Mesenchymal stem cell (in vitro differentiated cells and primary cell): ENCODE measurements around the gene RIMBP2.

Source experiments
- DNase-seq: peaks from one replicate; pipeline ENCODE4 v3.0.0-alpha.2; 2013
- H2AFZ ChIP-seq: one replicate; pipeline ENCODE4 v1.6.1; 2013; ENCODE audit warnings: low read depth, mild to moderate bottlenecking, control low read depth, inconsistent platforms, low read length, moderate library complexity
- H2AK5ac ChIP-seq: 2 replicates; pipeline ENCODE4 v1.6.1; 2013; ENCODE audit warnings: low read length, moderate library complexity, mild to moderate bottlenecking, inconsistent platforms; ENCODE audit not compliant: severe bottlenecking
- H2BK120ac ChIP-seq: one replicate; pipeline ENCODE4 v1.6.1; 2013; ENCODE audit warnings: low read depth, mild to moderate bottlenecking, inconsistent platforms, low read length, moderate library complexity
- H2BK12ac ChIP-seq, 2 experiments: one replicate each; pipeline ENCODE4 v1.6.1; 2013; ENCODE audit warnings: inconsistent platforms in 2 of 2, low read length in 2 of 2, mild to moderate bottlenecking in 2 of 2, moderate library complexity in 2 of 2, control low read depth in 1 of 2
- H2BK15ac ChIP-seq: one replicate; pipeline ENCODE4 v1.6.1; 2013; ENCODE audit warnings: mild to moderate bottlenecking, low read depth, inconsistent platforms; ENCODE audit not compliant: poor library complexity, severe bottlenecking
- H2BK5ac ChIP-seq: 2 replicates; pipeline ENCODE4 v1.6.1; 2013; ENCODE audit warnings: low read depth, mild to moderate bottlenecking, low read length, control low read depth, inconsistent platforms; ENCODE audit not compliant: poor library complexity, severe bottlenecking
- H3K14ac ChIP-seq, 2 experiments: one replicate each; pipeline ENCODE4 v1.6.1; 2013; ENCODE audit warnings: inconsistent platforms in 2 of 2, low read length in 2 of 2, control low read depth in 1 of 2, mild to moderate bottlenecking in 1 of 2, moderate library complexity in 1 of 2
- H3K18ac ChIP-seq, 2 experiments: one replicate each; pipeline ENCODE4 v1.6.1; 2013; ENCODE audit warnings: inconsistent platforms in 2 of 2, low read length in 2 of 2, control low read depth in 1 of 2, low read depth in 1 of 2, mild to moderate bottlenecking in 1 of 2
- H3K23ac ChIP-seq, 2 experiments: one replicate each; pipeline ENCODE4 v1.6.1; 2013; ENCODE audit warnings: inconsistent platforms in 2 of 2, low read length in 2 of 2, mild to moderate bottlenecking in 2 of 2, moderate library complexity in 2 of 2, control low read depth in 1 of 2
- H3K27ac ChIP-seq: 2 replicates; pipeline ENCODE4 v1.5.1; 2013; ENCODE audit warnings: mild to moderate bottlenecking, moderate library complexity, low read length, control low read depth, inconsistent platforms; ENCODE audit not compliant: poor library complexity, severe bottlenecking
- H3K27me3 ChIP-seq, 2 experiments: 2 replicates each; pipeline versions ENCODE4 v1.6.1 to v1.7.0; 2013; ENCODE audit warnings: low read length in 2 of 2, mild to moderate bottlenecking in 2 of 2, moderate library complexity in 2 of 2, control low read depth in 1 of 2, inconsistent platforms in 1 of 2; ENCODE audit not compliant: control insufficient read depth in 1 of 2, insufficient read depth in 1 of 2
- H3K36me3 ChIP-seq, 2 experiments: 2 replicates each; pipeline versions ENCODE4 v1.6.1 to v1.7.0; 2013; ENCODE audit warnings: low read length in 2 of 2, control low read depth in 1 of 2, inconsistent platforms in 1 of 2, low read depth in 1 of 2, mild to moderate bottlenecking in 1 of 2; ENCODE audit not compliant: insufficient read depth in 2 of 2, control insufficient read depth in 1 of 2
- H3K4ac ChIP-seq, 2 experiments: one replicate each; pipeline ENCODE4 v1.6.1; 2013; ENCODE audit warnings: inconsistent platforms in 2 of 2, low read length in 2 of 2, mild to moderate bottlenecking in 2 of 2, moderate library complexity in 2 of 2, control low read depth in 1 of 2, low read depth in 1 of 2
- H3K4me1 ChIP-seq: 2 replicates; pipeline ENCODE4 v1.6.1; 2013; ENCODE audit warnings: low read depth, low read length, control low read depth; ENCODE audit not compliant: control insufficient read depth, insufficient read depth
- H3K4me2 ChIP-seq: 2 replicates; pipeline ENCODE4 v1.6.1; 2013; ENCODE audit warnings: low read length, mild to moderate bottlenecking, inconsistent platforms; ENCODE audit not compliant: poor library complexity, severe bottlenecking
- H3K4me3 ChIP-seq, 2 experiments: 2 replicates each; pipeline versions ENCODE4 v1.5.1 to v1.7.0; 2013; ENCODE audit warnings: low read length in 2 of 2, mild to moderate bottlenecking in 2 of 2, control low read depth in 1 of 2, low read depth in 1 of 2; ENCODE audit not compliant: insufficient read depth in 1 of 2
- H3K79me1 ChIP-seq: replicated peaks from 2 replicates; pipeline ENCODE4 v1.6.1; 2013; ENCODE audit warnings: mild to moderate bottlenecking, control low read depth, low read length, inconsistent platforms; ENCODE audit not compliant: poor library complexity, severe bottlenecking
- H3K9ac ChIP-seq: 2 replicates; pipeline ENCODE4 v1.7.0; 2013; ENCODE audit warnings: mild to moderate bottlenecking, low read length, moderate library complexity
- H3K9me3 ChIP-seq: 2 replicates; pipeline ENCODE4 v1.7.0; 2013; ENCODE audit warnings: mild to moderate bottlenecking, low read length; ENCODE audit not compliant: control insufficient read depth
- H4K8ac ChIP-seq: one replicate; pipeline ENCODE4 v1.6.1; 2013; ENCODE audit warnings: inconsistent platforms, mild to moderate bottlenecking, low read length, moderate library complexity
- H4K91ac ChIP-seq: one replicate; pipeline ENCODE4 v1.6.1; 2013; ENCODE audit warnings: mild to moderate bottlenecking, low read length, inconsistent platforms
- WGBS: methylation state at CpG from one replicate; pipeline ENCODE4 v1.1.7; 2013; ENCODE audit warnings: mixed read lengths; 5-methylcytosine and 5-hydroxymethylcytosine counted together

Gene RIMBP2

GRCh38 chr12:130592641-130593040 lies 123.5 kb downstream of the RIMBP2 start:
- no peak overlapping the region for H2AFZ ChIP-seq
- H3K36me3 ChIP-seq = no peaks in the 10 kb centered on the region
- H3K4me2 ChIP-seq = no peak overlapping the region
- H3K9me3 ChIP-seq = peaks cover 25% of the 10 kb centered on the region
- H3K4ac ChIP-seq = no peak overlapping the region
- no peak overlapping the region for H3K4me3 ChIP-seq
- no peak overlapping the region for H4K91ac ChIP-seq
- H3K23ac ChIP-seq = no peak overlapping the region
- H3K18ac ChIP-seq = no peak overlapping the region
- no peak overlapping the region for H4K8ac ChIP-seq
- H3K27me3 ChIP-seq = no peaks in the 10 kb centered on the region
- WGBS = 90% methylated on average over 23 of the region's 23 CpGs
- H2AK5ac ChIP-seq = no peak overlapping the region
- H3K27ac ChIP-seq = no peak overlapping the region
- H2BK5ac ChIP-seq = no peak overlapping the region
- H3K14ac ChIP-seq = no peak overlapping the region
- no peak overlapping the region for H2BK15ac ChIP-seq
- H2BK12ac ChIP-seq = no peak overlapping the region
- H3K79me1 ChIP-seq = no peaks in the 10 kb centered on the region
- H3K4me1 ChIP-seq = no peaks in the 10 kb centered on the region
- H3K9ac ChIP-seq = no peak overlapping the region
- H2BK120ac ChIP-seq = no peak overlapping the region
- no peak for DNase-seq

DNA sequence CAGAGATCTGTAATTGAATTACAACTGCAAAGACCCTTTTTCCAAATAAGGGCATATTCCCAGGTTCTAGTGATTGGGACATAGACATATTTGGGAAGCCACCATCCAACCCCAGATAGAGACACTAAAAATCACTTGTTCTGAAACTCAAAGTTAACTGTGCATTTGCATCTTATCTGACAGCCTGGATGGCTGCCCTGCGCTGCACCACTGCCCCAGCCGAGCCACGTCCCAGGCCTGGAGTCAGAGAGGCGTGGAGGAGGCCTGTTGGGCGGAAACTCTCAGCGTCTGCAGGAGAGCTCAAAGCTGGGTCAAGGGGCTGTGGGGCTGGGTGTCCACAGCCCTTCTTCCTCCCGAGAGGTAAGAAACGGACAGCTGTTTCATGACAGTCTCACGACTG lies 124.4 kb downstream of the RIMBP2 start:
- H3K4me2 ChIP-seq = no peak overlapping the region
- H3K36me3 ChIP-seq = no peaks in the 10 kb centered on the region
- H3K9me3 ChIP-seq = peaks cover 22% of the 10 kb centered on the region
- H3K23ac ChIP-seq = no peak overlapping the region
- no peaks in the 10 kb centered on the region for H3K79me1 ChIP-seq
- no peak overlapping the region for H2BK5ac ChIP-seq
- H4K8ac ChIP-seq = no peak overlapping the region
- no peaks in the 10 kb centered on the region for H3K4me1 ChIP-seq
- no peak overlapping the region for H2AFZ ChIP-seq
- DNase-seq = no peak
- H3K27me3 ChIP-seq = no peaks in the 10 kb centered on the region
- H3K14ac ChIP-seq = no peak overlapping the region
- no peak overlapping the region for H3K4me3 ChIP-seq
- no peak overlapping the region for H3K4ac ChIP-seq
- 72% methylated on average over 7 of the region's 9 CpGs for WGBS
- H3K27ac ChIP-seq = no peak overlapping the region
- no peak overlapping the region for H2AK5ac ChIP-seq
- no peak overlapping the region for H2BK12ac ChIP-seq
- H3K18ac ChIP-seq = no peak overlapping the region
- H4K91ac ChIP-seq = no peak overlapping the region
- no peak overlapping the region for H3K9ac ChIP-seq
- no peak overlapping the region for H2BK15ac ChIP-seq
- H2BK120ac ChIP-seq = no peak overlapping the region

DNA sequence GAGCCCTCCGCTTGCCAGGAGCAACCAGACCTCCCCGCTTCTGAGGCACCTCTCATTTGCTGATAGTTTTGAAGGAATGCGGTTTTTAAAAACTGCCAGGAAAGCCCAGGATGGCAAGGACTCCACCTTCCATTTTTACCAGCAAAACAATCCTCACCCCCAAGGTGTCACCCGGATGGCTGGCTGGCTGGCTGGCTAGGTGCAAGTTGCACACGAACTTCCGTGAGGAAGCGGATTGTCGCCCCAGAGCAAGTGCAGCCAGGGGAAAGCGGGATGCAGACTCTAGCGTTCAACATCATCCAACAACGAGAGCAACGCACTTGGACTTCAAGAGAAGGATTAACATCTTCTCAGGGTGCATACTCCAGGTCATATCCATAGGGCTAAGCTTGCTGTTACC lies 125.4 kb downstream of the RIMBP2 start:
- Histone ChIP-seq H2AK5ac (no peak overlapping the region), H3K36me3 (no peaks in the 10 kb centered on the region), H2BK120ac (no peak overlapping the region), H3K79me1 (no peaks in the 10 kb centered on the region), H4K8ac (no peak overlapping the region), H2BK12ac (no peak overlapping the region), H4K91ac (no peak overlapping the region), H3K23ac (no peak overlapping the region), H3K18ac (no peak overlapping the region), H3K27ac (no peak overlapping the region), H3K4me3 (no peak overlapping the region), H2BK15ac (no peak overlapping the region), H3K9me3 (peaks cover 12% of the 10 kb centered on the region), H3K4me1 (no peaks in the 10 kb centered on the region), H3K27me3 (no peaks in the 10 kb centered on the region), H2BK5ac (no peak overlapping the region), H3K14ac (no peak overlapping the region), H3K9ac (no peak overlapping the region), H2AFZ (no peak overlapping the region), H3K4ac (no peak overlapping the region), H3K4me2 (no peak overlapping the region)
- WGBS = 81% methylated on average over 11 of the region's 12 CpGs
- DNase-seq = no peak

- Histone ChIP-seq H3K4me1 (no peaks in the 10 kb centered on the region), H3K4ac (no peak overlapping the region), H3K9me3 (peaks cover 16% of the 10 kb centered on the region), H4K91ac (no peak overlapping the region), H2BK5ac (no peak overlapping the region), H3K23ac (no peak overlapping the region), H4K8ac (no peak overlapping the region), H2AK5ac (no peak overlapping the region), H2BK120ac (no peak overlapping the region), H3K27ac (no peak overlapping the region), H3K27me3 (no peaks in the 10 kb centered on the region), H2BK12ac (no peak overlapping the region), H3K36me3 (no peaks in the 10 kb centered on the region), H2AFZ (no peak overlapping the region), H3K9ac (no peak overlapping the region), H3K18ac (no peak overlapping the region), H2BK15ac (no peak overlapping the region), H3K79me1 (no peaks in the 10 kb centered on the region), H3K14ac (no peak overlapping the region), H3K4me3 (no peak overlapping the region), H3K4me2 (no peak overlapping the region)
- no peak for DNase-seq
- WGBS = 59% methylated on average over 6 of the region's 11 CpGs
Observed at GRCh38 chr12:130589540-130590317, 126.4 kb downstream of the RIMBP2 start.
